Measurements from ENCODE around the gene FAAP20. TPM values are rescaled to one million over a fixed set of nuclear protein-coding genes. Genes with fewer than 3 reads are reported as not detected.

Gene FAAP20
- total RNA-seq, 1 experiment from 2014 or later: 133 TPM

DNA sequence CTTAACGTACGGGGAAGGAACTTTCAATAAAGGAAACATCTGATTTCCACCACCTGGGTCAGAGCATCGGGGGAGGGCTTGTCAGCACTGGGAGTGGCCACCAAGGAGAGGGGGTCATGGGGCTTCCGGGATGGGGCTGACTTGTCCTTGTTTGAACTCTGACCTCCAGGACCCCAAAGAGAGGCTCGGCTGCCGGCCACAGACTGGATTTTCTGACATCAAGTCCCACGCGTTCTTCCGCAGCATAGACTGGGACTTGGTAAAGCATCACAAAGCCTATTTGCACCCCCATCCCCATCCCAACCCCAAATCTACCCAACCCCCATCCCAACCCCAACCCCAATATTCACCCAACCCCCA is 19.5 kb downstream of the FAAP20 start:
- 0 out of 2 replicates have a peak, but pooled peaks cover 3% of the 10 kb centered on the region for H3K4me1 Mint-ChIP-seq
- CTCF ChIA-PET: interaction anchor here (0.7 to 3.2 kb wide), 24 partner anchors 9 to 266 kb away, joined by 3 to 39 read pairs (median 7); partner anchors contain the start of gene FAAP20

DNA sequence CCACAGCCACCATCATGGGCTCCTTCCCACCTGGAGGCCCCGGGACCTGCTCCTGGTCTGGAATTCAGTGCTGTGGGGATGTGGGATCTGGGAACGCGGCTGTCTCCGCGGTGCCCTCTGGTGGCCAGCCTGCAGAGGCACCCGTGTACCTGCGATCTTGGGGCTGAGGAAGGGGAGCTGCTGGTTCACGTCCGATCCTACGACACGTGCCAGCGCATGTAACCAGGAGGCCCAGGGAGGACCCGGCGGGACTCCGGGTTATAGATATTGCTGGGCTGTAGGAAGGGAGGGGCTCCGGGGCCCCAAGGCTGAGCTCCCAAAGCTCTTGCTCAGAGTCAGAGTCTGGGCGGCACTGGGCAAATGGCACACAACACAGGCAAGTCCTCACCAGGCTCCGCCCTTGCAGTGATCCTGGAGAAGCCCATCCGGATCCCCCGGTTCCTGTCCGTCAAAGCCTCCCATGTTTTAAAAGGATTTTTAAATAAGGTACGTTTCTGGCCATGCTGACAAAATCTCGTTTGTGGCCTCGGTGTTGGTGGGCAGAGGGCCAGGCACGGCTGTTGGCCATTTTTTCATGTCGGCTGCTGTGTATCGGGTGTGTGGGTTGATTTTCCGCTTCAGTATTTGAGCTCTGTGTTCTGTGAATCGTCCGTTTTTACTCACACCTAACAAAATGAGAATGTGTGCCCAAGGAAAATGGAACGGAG is 20.1 kb downstream of the FAAP20 start:
- CTCF ChIA-PET: interaction anchor here (0.5 to 3.2 kb wide), 62 partner anchors 10 to 883 kb away, joined by 3 to 39 read pairs (median 4); partner anchors contain the start of genes CFAP74, FAAP20, MORN1 and RER1
- POLR2A ChIA-PET: interaction anchor here (1.2 kb wide), 1 partner anchor 47 kb away, joined by 3 read pairs; no protein-coding TSS in a partner anchor
- TF ChIP-seq, protein P1, sequence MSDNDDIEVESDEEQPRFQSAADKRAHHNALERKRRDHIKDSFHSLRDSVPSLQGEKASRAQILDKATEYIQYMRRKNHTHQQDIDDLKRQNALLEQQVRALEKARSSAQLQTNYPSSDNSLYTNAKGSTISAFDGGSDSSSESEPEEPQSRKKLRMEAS (CRISPR knock-in tag; IDR thresholded peaks at IDR 0.05): peak; percentile 43; the same call in 1 of the 2 replicates
- TF ChIP-seq TP53 (CRISPR knock-in tag; IDR thresholded peaks at IDR 0.05) (no peak), ZBTB21 (CRISPR knock-in tag; IDR thresholded peaks at IDR 0.05; ENCODE audit: borderline replicate concordance) (no peak), GTF2I (CRISPR knock-in tag; conservative IDR thresholded peaks at IDR 0.05) (no peak), ZNF219 (CRISPR knock-in tag; IDR thresholded peaks at IDR 0.05; ENCODE audit: borderline replicate concordance) (no peak), RORB (CRISPR knock-in tag; IDR thresholded peaks at IDR 0.05) (no peak), FOXK1 (CRISPR knock-in tag; IDR thresholded peaks at IDR 0.05) (no peak), SP1 (CRISPR knock-in tag; conservative IDR thresholded peaks at IDR 0.05) (peak; percentile 42; the same call in 1 of the 2 replicates), ETV6 (CRISPR knock-in tag; IDR thresholded peaks at IDR 0.05) (no peak), EMX1 (CRISPR knock-in tag; IDR thresholded peaks at IDR 0.05) (no peak), FOXP1 (CRISPR knock-in tag; IDR thresholded peaks at IDR 0.05; ENCODE audit: borderline replicate concordance) (peak; percentile 28; the same call in 1 of the 2 replicates)
- TF ChIP-seq, protein P2, sequence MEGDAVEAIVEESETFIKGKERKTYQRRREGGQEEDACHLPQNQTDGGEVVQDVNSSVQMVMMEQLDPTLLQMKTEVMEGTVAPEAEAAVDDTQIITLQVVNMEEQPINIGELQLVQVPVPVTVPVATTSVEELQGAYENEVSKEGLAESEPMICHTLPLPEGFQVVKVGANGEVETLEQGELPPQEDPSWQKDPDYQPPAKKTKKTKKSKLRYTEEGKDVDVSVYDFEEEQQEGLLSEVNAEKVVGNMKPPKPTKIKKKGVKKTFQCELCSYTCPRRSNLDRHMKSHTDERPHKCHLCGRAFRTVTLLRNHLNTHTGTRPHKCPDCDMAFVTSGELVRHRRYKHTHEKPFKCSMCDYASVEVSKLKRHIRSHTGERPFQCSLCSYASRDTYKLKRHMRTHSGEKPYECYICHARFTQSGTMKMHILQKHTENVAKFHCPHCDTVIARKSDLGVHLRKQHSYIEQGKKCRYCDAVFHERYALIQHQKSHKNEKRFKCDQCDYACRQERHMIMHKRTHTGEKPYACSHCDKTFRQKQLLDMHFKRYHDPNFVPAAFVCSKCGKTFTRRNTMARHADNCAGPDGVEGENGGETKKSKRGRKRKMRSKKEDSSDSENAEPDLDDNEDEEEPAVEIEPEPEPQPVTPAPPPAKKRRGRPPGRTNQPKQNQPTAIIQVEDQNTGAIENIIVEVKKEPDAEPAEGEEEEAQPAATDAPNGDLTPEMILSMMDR (IDR thresholded peaks at IDR 0.05): peak; percentile 85
- TF ChIP-seq, protein P3, sequence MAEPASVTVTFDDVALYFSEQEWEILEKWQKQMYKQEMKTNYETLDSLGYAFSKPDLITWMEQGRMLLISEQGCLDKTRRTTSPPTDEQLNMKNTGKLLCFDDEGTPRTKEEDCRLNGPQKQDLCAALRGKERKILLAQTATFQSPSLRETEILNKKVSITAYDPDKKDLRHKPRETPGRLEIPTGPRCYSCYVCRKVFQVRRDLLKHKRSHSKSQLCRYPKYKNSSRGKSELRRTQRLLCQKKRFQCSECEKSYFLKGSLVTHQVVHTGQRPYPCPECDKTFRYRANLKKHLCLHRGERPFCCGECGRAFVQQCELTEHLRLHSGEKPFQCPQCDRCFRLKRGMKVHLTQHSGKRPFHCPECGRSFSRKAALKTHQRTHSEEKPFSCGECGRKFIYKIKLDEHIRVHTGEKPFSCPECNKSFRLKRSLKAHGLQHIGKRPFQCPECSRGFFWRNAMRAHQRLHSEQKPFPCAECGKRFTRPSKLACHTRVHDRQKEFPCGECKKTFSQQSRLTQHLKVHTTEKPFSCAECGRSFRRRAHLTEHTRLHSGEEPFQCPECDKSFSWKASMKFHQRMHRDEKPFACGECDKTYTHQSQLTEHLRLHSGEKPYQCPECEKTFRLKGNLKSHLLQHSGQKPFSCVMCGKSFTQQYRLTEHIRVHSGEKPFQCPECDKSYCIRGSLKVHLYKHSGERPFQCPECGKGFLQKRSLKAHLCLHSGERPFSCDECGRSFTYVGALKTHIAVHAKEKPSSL (CRISPR knock-in tag; conservative IDR thresholded peaks at IDR 0.05): no peak
- TF ChIP-seq, protein P4, sequence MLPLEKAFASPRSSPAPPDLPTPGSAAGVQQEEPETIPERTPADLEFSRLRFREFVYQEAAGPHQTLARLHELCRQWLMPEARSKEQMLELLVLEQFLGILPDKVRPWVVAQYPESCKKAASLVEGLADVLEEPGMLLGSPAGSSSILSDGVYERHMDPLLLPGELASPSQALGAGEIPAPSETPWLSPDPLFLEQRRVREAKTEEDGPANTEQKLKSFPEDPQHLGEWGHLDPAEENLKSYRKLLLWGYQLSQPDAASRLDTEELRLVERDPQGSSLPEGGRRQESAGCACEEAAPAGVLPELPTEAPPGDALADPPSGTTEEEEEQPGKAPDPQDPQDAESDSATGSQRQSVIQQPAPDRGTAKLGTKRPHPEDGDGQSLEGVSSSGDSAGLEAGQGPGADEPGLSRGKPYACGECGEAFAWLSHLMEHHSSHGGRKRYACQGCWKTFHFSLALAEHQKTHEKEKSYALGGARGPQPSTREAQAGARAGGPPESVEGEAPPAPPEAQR (CRISPR knock-in tag; IDR thresholded peaks at IDR 0.05): no peak
- Mint-ChIP-seq H3K36me3 (peaks cover 21% of the 10 kb centered on the region), H3K4me1 (0 out of 2 replicates have a peak, but pooled peaks cover 3% of the 10 kb centered on the region), H3K27ac (peak overlapping the region; percentile 88), H3K27me3 (ENCODE audit: low read depth) (no peaks in the 10 kb centered on the region), H3K9me3 (no peaks in the 10 kb centered on the region), H3K4me3 (no peak overlapping the region)
- ATAC-seq: peak; percentile 88
- peak; percentile 84 for DNase-seq (ENCODE audit: low spot score)

More for the DNA sequence above, 19.5 kb downstream of the FAAP20 start:
- POLR2A ChIA-PET: no interaction called here
- H3K27ac Mint-ChIP-seq: no peak overlapping the region; the same call in 1 of the 2 replicates
- H3K4me3 Mint-ChIP-seq: no peak overlapping the region
- DNase-seq (ENCODE audit: low spot score) (no peak), ATAC-seq (no peak)
- H3K9me3 Mint-ChIP-seq: no peaks in the 10 kb centered on the region
- peaks cover 24% of the 10 kb centered on the region for H3K36me3 Mint-ChIP-seq
- no peaks in the 10 kb centered on the region for H3K27me3 Mint-ChIP-seq (ENCODE audit: low read depth)
- TF ChIP-seq, protein P5, sequence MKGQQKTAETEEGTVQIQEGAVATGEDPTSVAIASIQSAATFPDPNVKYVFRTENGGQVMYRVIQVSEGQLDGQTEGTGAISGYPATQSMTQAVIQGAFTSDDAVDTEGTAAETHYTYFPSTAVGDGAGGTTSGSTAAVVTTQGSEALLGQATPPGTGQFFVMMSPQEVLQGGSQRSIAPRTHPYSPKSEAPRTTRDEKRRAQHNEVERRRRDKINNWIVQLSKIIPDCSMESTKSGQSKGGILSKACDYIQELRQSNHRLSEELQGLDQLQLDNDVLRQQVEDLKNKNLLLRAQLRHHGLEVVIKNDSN (CRISPR knock-in tag; IDR thresholded peaks at IDR 0.05): no peak
- TF ChIP-seq SP1 (CRISPR knock-in tag; conservative IDR thresholded peaks at IDR 0.05) (no peak), ZNF263 (CRISPR knock-in tag; IDR thresholded peaks at IDR 0.05; ENCODE audit: low read depth) (no peak), ELF4 (CRISPR knock-in tag; IDR thresholded peaks at IDR 0.05; ENCODE audit: low read depth) (no peak), CBFB (CRISPR knock-in tag; IDR thresholded peaks at IDR 0.05; ENCODE audit: low read depth) (no peak), KAT7 (CRISPR knock-in tag; IDR thresholded peaks at IDR 0.05; ENCODE audit: borderline replicate concordance) (no peak), CREM (CRISPR knock-in tag; IDR thresholded peaks at IDR 0.05) (no peak)
- TF ChIP-seq, protein P2 (IDR thresholded peaks at IDR 0.05): no peak
- TF ChIP-seq, protein P4 (CRISPR knock-in tag; IDR thresholded peaks at IDR 0.05): no peak
- TF ChIP-seq, protein P6, sequence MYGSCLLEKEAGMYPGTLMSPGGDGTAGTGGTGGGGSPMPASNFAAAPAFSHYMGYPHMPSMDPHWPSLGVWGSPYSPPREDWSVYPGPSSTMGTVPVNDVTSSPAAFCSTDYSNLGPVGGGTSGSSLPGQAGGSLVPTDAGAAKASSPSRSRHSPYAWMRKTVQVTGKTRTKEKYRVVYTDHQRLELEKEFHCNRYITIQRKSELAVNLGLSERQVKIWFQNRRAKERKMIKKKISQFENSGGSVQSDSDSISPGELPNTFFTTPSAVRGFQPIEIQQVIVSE (CRISPR knock-in tag; IDR thresholded peaks at IDR 0.05; ENCODE audit: borderline replicate concordance): no peak

Measured in WTC11 (cell line).